NCI-H2081 (cell line): ENCODE results near the gene PDS5A.
"Not testable (repeated sequence)": the region's sequence is repeated elsewhere in the genome, so short reads cannot be mapped to it uniquely, and the experiment has no call there.

Experiments used
- DNase-seq, 2 experiments: peaks; one replicate each; lab custom pipeline; 2025; lab: John Stamatoyannopoulos, UW

PDS5A gene

DNA sequence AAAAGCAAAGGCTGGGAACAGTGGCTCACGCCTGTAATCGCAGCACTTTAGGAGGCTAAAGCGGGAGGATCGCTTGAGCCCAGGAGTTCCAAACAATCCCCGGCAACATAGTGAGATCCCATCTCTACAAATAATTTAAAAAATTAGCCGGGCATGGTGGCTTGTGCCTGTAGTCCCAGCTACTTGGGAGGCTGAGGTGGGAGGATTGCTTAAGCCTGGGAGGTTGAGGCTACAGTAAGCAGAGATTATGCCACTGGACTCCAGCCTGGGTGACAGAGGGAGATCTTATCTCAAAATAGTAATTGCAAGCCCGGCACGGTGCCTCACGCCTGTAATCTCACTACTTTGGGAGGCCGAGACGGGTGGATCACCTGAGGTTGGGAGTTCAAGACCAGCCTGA lies 139.3 kb downstream of the PDS5A start:
- not testable (repeated sequence) for DNase-seq

DNA sequence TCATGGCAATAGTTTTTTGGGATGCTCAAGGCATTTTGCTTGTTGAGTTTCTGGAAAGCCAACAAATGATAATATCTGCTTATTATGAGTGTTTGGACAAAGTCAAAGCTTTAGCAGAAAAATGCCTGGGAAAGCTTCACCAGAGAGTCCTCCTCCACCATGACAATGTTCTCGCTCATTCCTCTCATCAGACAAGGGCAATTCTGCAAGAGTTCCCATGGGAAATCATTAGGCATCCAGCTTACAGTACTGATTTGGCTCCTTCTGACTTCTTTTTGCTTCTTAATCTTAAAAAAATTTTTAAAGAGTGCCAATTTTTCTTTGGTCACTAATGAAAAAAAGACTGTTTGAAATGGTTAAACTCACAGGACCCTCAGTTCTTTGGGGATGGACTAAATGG lies 143.4 kb downstream of the PDS5A start:
- DNase-seq: no peak

DNA sequence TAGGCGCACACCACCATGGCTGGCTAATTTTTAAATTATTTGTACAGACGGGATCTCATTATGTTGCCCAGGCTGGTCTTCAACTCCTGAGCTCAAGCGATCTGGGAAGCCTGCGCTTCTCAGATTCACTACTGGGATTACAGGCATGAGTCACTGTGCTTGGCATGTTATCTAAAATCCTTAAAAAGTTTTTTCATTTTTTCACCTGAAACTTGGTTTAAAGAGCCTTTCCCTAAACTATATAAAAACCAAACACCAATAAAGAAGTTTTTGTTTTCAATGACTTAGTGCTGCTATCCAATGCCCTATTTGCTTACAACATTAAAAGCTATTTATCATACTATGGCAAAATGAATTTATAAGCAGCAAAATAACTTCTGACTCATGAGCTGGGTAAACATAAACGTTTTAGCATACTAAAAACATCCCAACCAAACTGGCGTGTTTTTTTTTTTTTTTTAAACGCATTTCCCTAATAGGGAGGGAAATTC lies 151.9 kb downstream of the PDS5A start:
- DNase-seq: no peak

DNA sequence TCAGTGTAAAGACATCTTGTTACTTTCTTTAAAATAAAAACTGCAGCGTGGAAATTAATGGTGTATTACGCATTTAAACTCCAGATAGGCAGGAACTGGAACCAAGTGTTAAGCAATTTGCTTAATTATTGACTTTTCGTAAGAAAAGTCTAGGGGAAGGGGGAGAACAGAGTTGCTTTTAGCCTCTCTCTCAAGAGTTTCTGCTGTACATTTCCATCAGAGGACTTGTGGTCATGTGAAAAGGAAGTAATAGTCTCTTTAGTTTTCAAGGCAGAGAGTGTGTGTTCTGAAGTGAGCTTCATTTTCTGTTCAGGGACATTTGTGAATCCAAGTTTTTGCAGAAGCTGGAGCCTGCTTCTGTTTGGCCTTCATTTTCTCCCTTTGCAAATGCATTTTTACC lies 152.6 kb downstream of the PDS5A start:
- no peak for DNase-seq

DNA sequence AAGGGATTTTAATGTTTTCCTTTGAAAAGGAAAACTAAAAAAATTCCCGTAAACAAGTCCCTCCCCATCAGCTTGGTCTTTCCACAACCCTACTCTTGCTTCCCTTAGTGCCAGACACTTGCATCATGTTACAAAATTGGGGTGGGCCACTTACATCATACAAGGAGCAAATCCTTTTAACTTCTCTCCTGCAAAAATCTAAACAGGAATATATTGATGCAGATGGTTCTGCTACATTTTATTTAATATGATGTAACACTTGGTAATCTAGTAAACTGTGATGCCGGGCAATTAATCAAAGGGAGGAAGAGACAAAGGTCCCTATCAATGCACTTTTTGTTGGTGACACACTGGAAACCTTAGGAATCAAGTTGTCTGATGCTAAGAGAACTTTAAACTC lies 154.5 kb downstream of the PDS5A start:
- DNase-seq: no peak

DNA sequence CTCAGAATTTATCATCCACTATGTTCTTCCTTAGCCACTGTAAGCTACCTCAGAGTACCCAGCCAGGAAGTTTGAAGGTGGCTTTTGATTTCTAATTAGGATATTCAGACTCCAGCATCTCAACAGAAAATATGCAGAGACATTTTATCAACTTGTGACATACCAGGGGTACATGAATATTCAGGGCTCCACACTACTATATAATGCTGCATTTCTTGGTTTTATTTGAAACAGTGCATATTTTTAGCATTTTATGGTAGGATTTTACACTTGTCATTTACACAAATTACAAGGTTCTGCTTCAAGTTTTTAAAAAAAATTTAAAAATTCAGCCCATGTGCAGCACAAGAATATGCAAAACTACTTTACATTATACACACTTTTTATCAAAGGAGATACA lies 155.0 kb downstream of the PDS5A start:
- DNase-seq: no peak

DNA sequence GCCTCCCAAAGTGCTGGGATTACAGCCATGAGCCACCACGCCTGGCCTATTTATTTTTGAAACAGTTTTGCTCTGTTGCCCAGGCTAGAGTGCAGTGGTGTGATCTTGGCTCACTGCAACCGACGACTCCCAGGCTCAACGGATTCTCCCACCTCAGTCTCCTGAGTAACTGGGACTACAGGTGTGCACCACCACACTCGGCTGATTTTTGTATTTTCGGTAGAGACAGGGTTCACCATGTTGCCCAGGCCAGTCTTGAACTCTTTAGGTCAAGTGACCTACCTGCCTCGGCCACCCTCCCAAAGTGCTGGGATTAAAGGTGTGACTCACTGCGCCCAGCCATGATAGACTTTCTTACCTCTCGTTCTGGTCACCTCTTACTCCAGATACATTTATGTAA lies 155.8 kb downstream of the PDS5A start:
- DNase-seq: no peak

DNA sequence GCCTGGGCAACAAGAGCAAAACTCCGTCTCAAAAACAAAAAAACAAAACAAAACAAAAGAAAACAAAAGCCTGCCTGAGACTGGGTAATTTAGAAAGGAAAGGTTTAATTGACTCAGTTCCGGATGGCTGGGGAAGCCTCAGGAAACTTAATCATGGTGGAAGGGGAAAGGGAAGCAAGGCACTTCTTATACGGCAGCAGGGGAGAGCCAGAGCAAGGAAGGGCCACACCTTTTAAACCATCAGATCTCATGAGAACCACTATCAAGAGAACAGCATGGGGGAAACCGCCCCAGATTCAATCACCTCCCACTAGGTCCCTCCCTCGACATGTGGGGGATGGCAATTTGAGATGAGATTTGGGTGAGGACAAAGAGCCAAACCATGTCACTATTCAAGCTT lies 157.5 kb downstream of the PDS5A start:
- DNase-seq: no peak

- DNase-seq: no peak
Observed at GRCh38 chr4:39818646-39819045, 159.1 kb downstream of the PDS5A start.

DNA sequence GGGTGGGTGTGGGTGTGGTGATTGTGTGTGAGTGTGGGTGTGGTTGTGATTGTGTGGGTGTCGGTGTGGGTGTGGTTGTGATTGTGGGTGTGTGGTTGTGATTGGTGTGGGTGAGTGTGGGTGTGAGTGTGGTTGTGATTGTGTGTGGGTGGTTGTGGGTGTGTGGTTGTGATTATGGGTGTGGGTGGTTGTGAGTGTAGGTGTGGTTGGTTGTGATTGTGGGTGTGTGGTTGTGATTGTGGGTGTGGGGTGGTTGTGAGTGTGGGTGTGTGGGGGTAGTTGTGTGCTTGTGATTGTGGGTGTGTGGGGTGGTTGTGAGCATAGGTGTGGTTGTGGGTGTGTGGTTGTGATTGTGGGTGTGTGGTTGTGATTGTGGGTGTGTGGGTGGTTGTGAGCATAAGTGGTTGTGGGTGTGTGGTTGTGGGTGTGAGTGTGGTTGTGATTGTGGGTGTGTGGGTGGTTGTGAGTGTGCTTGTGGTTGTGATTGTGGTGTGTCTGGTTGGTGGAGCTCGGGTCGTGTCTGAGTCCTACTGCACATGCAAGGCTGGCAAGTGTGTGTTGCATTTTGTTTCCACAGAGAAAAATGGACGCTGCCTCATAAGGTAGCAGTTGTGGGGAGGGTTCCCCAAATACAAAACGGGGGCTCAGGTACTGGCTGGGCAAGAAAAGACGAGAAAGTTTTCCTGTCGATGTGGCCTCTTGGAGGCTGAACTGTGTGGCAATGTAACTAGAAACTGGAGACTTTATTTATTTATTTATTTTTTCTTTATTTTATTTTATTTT lies 163.1 kb downstream of the PDS5A start:
- DNase-seq: no peak

GRCh38 chr4:39813761-39814160 lies 163.9 kb downstream of the PDS5A start:
- DNase-seq: not testable (repeated sequence)

GRCh38 chr4:39813033-39813432 lies 164.7 kb downstream of the PDS5A start:
- not testable (repeated sequence) for DNase-seq

GRCh38 chr4:39812500-39812899 lies 165.2 kb downstream of the PDS5A start:
- no peak for DNase-seq

DNA sequence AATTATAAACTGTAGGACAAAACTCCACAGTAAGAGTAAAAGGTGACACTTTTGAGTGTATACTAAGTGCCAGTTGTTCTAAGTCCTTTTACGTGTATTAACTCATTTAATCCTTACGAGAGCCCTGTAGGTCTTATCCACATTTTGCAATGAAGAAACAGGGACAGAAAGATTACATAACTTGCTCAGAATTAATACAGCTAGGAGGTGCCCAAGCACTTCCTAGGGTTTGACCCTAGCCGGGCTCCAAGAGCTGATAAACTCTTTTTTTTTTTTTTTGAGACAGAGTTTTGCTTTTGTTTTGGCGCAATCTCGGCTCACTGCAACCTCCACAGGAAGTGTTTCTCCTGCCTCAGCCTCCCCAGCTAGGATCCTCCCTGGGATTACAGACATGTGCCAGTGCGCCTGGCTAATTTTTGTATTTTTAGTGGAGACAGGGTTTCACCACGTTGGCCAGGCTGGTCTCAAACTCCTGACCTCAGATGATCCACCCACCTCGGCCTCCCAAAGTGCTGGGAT lies 169.4 kb downstream of the PDS5A start:
- DNase-seq: no peak

DNA sequence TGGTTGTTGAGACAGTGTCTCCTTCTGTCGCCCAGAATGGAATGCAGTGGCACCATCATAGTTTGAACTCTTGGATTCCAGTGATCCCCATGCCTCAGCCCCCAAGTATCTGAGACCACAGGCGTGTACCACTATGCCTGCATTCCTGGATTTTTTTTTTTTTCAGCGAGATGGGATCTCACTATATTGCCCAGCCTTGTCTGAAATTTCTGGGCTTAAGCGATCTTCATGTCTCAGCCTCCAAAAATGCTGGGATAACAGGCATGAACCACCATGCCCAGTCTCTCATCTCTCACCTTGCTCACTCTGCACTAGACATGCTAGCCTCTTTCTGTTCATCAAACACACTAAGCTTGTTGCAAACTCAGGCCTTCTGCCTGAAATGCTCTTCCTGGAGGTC lies 175.7 kb downstream of the PDS5A start:
- no peak for DNase-seq

DNA sequence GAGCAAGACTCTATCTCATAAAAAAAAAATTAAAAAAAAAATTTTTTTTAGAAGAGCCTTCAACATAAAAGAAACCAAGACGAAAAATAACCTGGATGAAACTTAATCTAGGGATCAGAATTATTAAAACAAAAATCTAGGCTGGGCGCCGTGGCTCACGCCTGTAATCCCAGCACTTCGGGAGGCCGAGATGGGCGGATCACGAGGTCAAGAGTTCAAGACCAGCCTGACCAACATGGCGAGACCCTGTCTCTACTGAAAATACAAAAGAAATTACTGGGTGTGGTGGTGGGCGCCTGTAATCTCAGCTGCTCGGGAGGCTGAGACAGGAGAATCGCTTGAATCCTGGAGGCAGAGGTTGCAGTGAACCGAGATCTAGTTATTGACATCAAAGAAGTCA lies 184.7 kb downstream of the PDS5A start:
- not testable (repeated sequence) for DNase-seq

DNA sequence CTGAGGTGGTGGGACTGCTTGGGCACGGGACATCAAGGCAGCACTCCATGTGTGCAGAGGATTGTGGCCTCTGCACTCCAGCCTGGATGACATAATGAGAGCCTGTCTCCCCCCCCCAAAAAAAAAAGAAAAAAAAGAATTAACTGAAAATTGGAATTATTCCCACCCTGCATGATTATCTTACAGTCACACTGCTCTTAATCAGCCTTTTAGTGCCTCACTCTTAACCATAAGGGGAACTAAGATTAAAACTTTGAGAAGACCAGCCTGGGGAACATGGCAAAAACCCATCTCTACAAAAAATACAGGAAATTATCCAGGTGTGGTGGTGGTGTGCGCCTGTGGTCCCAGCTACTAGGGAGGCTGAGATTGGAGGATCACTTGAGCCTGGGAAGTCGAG lies 185.2 kb downstream of the PDS5A start:
- no peak for DNase-seq

DNA sequence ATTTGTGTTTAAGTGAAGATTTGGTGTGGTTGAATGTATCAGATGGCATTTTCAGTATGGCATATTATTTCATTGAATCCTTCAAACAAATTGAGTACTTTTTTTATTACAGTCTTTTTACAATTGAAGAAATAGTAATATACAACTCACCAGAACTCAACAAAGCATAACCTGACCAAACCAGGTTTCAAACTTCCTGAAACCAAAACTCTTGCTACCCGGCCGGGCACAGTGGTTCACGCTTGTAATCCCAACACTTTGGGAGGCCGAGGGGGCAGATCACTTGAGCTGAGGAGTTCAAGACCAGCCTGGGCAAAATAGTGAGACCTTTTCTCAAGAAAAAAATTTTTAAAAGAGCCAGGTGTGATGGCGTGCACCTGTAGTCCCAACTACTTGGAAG lies 185.6 kb downstream of the PDS5A start:
- no peak for DNase-seq

DNA sequence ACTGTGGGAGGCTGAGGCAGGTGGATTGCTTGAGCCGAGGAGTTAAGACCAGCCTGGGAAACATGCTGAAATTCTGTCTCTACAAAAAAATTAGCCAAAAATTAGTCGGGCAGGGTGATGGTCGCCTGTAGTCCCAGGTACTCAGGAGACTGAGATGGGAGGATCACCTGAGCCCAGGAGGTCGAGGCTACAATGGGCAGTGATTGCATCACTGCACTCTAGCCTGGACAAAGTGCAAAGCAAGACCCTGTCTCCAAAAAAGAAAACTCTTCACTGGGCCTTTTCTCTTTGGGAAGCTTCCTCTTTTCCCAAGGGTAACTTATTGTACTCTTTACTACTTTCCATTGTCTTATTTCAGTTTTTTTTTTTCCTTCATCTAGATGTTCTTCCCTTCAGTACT lies 190.9 kb downstream of the PDS5A start:
- DNase-seq: no peak

- DNase-seq: no peak
Observed at GRCh38 chr4:39785083-39785482, 192.6 kb downstream of the PDS5A start.

DNA sequence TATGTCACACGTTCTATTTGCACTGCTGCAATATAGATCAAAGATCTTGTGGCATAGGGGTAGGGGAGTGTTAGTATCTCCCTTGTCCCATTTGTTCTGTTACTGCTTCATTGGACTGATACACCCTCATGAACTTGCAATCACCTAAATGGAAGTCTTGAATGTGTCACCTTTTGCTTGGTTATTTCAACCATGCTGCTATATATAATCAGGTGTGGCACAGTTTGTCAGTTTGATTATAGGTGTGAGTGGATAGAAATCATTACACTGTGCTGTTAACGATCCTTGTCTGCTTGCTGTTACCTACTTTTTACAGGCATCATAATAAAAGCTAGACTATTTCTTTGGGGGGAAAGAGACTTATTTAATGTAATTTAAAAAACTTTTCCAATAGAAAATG lies 195.7 kb downstream of the PDS5A start:
- peak in 1 of 2 experiments; percentile 25 for DNase-seq
